Esophagus squamous epithelium (tissue), 5 donors: ENCODE results near the gene B3GAT2. TPM values are rescaled to one million over a fixed set of nuclear protein-coding genes. Genes with fewer than 3 reads are reported as not detected.
A peak's percentile ranks its signal among the peaks of the same experiment; 100 is the strongest.

Experiments used
- DNase-seq: peaks from one replicate; lab custom pipeline; 2025; lab: John Stamatoyannopoulos, UW
- H3K27ac ChIP-seq, 4 donors: fragments of 200-600 bp; sonication (generic); one replicate each; pipeline ENCODE4 v1.5.1; 2016 to 2019; ENCODE audit warnings: mild to moderate bottlenecking in 1 of 4
- H3K27me3 ChIP-seq, 4 donors: fragments of 200-600 bp; sonication (generic); 1 replicate in 3 of 4; 2 replicates in 1 of 4; pipeline versions ENCODE4 v1.5.1 to v1.6.0; 2017 to 2021; ENCODE audit warnings: antibody characterized with exemption in 1 of 4
- H3K36me3 ChIP-seq, 3 donors: fragments of 200-600 bp; sonication (generic); one replicate each; pipeline ENCODE4 v1.5.1; 2016 to 2019
- H3K4me1 ChIP-seq, 3 donors: fragments of 200-600 bp; sonication (generic); one replicate each; pipeline ENCODE4 v1.5.1; 2017 to 2019
- H3K4me3 ChIP-seq, 4 donors: fragments of 200-600 bp; sonication (generic); 1 replicate in 3 of 4; 2 replicates in 1 of 4; pipeline ENCODE4 v1.5.1; 2016 to 2019; ENCODE audit warnings: mild to moderate bottlenecking in 2 of 4, moderate library complexity in 1 of 4
- H3K9me3 ChIP-seq, 3 donors: fragments of 200-600 bp; sonication (generic); one replicate each; pipeline ENCODE4 v1.5.1; 2016 to 2019
- POLR2A ChIP-seq, 4 donors: fragments of 450-650 bp; IDR thresholded peaks; one replicate each; pipeline ENCODE4 v1.6.1; 2017; ENCODE audit warnings: antibody characterized with exemption in 4 of 4, mild to moderate bottlenecking in 4 of 4, moderate library complexity in 3 of 4
- WGBS, 2 donors: methylation state at CpG; one replicate each; pipeline ENCODE4 v1.1.5; 2018; 5-methylcytosine and 5-hydroxymethylcytosine counted together
- intact Hi-C: fragments of 100-400 bp; cut with DNase I; formaldehyde crosslinking; loops from one replicate; pipeline ENCODE4 v1.15.0; 2022
- total RNA-seq, 4 donors: library from RNA; depleted of rRNA; stranded (reverse); fragments of >200 nt; gene quantifications; one replicate each; pipeline ENCODE4 v1.1.0, GENCODE V29; 2016
- TF ChIP-seq, protein P1 (sequence below), 6 experiments: fragments of 450-650 bp in 4 of 6; fragments of 200-600 bp in 2 of 6; sonication (generic) in 2 of 6; IDR thresholded peaks; one replicate each; pipeline ENCODE4 v1.5.1; 2016 to 2019; ENCODE audit warnings: antibody characterized with exemption in 6 of 6, mild to moderate bottlenecking in 4 of 6, moderate library complexity in 4 of 6
- donor health status: DM: yes; HTN: yes; CAD: no.

The B3GAT2 gene
- total RNA-seq, 4 donors from 2014 or later, result under 0.01 to 0.21 TPM; not detected in 2

DNA sequence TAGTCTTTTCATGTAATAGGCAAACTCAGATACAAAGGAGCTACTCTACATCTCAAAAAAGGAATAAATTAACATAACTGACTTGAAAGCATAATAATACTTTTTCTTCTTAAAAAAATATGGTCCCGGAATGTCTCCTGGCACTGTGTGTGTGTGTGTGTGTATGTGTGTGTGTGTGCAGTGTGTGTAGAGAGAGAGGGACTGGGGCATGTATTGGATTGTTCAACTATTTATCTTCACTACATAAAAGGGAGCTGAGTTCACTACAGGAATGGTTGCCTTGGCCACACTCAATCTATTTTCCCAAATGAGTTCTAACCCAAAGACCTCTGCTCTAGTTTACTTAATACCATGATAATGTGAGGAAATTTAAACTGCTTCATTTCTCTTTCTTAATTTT lies 51.1 kb downstream of the B3GAT2 start:
- H3K4me3 ChIP-seq, result no peak overlapping the region
- no peak for DNase-seq
- 52 to 65% methylated on average over 1 of the region's 1 CpG for WGBS, 2 donors
- H3K9me3 ChIP-seq, result no peaks in the 10 kb centered on the region
- no peaks in the 10 kb centered on the region for H3K27me3 ChIP-seq
- intact Hi-C loops, result no loop called here
- TF ChIP-seq, protein P1, sequence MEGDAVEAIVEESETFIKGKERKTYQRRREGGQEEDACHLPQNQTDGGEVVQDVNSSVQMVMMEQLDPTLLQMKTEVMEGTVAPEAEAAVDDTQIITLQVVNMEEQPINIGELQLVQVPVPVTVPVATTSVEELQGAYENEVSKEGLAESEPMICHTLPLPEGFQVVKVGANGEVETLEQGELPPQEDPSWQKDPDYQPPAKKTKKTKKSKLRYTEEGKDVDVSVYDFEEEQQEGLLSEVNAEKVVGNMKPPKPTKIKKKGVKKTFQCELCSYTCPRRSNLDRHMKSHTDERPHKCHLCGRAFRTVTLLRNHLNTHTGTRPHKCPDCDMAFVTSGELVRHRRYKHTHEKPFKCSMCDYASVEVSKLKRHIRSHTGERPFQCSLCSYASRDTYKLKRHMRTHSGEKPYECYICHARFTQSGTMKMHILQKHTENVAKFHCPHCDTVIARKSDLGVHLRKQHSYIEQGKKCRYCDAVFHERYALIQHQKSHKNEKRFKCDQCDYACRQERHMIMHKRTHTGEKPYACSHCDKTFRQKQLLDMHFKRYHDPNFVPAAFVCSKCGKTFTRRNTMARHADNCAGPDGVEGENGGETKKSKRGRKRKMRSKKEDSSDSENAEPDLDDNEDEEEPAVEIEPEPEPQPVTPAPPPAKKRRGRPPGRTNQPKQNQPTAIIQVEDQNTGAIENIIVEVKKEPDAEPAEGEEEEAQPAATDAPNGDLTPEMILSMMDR (IDR thresholded peaks at IDR 0.05), result no peak
- TF ChIP-seq POLR2A (IDR thresholded peaks at IDR 0.05), result no peak
- no peaks in the 10 kb centered on the region for H3K36me3 ChIP-seq
- no peaks in the 10 kb centered on the region for H3K4me1 ChIP-seq
- H3K27ac ChIP-seq, result no peak overlapping the region

- no peaks in the 10 kb centered on the region for H3K4me1 ChIP-seq
- DNase-seq, result no peak
- intact Hi-C loops, result no loop called here
- H3K27ac ChIP-seq, result no peak overlapping the region
- TF ChIP-seq POLR2A (IDR thresholded peaks at IDR 0.05), result no peak
- TF ChIP-seq, protein P1 (IDR thresholded peaks at IDR 0.05), result no peak
- H3K36me3 ChIP-seq, result no peaks in the 10 kb centered on the region
- no peak overlapping the region for H3K4me3 ChIP-seq
- no peaks in the 10 kb centered on the region for H3K9me3 ChIP-seq
- no peaks in the 10 kb centered on the region for H3K27me3 ChIP-seq
- WGBS, 2 donors, result 69 to 80% methylated on average over 2 of the region's 2 CpGs
Measured at GRCh38 chr6:70903665-70904452, 53.0 kb downstream of the B3GAT2 start.

DNA sequence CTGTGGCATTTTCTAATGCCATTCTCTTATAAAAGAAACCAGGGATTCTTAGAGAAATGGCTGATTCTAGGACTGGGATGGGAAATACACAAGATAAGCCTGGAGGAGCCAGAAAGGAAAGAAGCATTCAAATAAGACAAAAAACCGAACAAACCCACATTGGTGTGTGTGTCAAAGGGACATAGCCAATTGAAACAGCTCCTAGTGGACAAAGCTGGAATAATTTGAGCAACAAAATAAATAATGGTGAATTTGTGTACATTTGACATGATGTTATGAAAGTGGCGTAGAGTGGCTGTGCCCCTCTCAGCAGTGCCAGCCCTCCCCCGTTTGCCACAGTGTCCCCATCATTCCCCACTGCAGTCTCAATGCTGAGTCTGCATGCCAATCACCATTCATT lies 55.5 kb downstream of the B3GAT2 start:
- Histone ChIP-seq H3K27me3 (no peaks in the 10 kb centered on the region), H3K36me3 (no peaks in the 10 kb centered on the region), H3K4me3 (no peak overlapping the region), H3K9me3 (no peaks in the 10 kb centered on the region), H3K4me1 (no peaks in the 10 kb centered on the region), H3K27ac (no peak overlapping the region)
- intact Hi-C loops, result no loop called here
- DNase-seq, result no peak
- WGBS, 2 donors, result 70 to 72% methylated on average over 3 of the region's 3 CpGs
- TF ChIP-seq POLR2A (IDR thresholded peaks at IDR 0.05), result no peak
- TF ChIP-seq, protein P1 (IDR thresholded peaks at IDR 0.05), result peak in 1 of 6 experiments; percentile 29

- Histone ChIP-seq H3K27ac (no peak overlapping the region), H3K36me3 (no peaks in the 10 kb centered on the region), H3K4me3 (no peak overlapping the region), H3K4me1 (no peaks in the 10 kb centered on the region), H3K9me3 (no peaks in the 10 kb centered on the region), H3K27me3 (no peaks in the 10 kb centered on the region)
- DNase-seq, result no peak
- 71 to 72% methylated on average over 2 of the region's 2 CpGs for WGBS, 2 donors
- intact Hi-C loops, result no loop called here
- TF ChIP-seq POLR2A (IDR thresholded peaks at IDR 0.05), result no peak
- TF ChIP-seq, protein P1 (IDR thresholded peaks at IDR 0.05), result no peak
Measured at GRCh38 chr6:70900047-70900446, 56.8 kb downstream of the B3GAT2 start.

DNA sequence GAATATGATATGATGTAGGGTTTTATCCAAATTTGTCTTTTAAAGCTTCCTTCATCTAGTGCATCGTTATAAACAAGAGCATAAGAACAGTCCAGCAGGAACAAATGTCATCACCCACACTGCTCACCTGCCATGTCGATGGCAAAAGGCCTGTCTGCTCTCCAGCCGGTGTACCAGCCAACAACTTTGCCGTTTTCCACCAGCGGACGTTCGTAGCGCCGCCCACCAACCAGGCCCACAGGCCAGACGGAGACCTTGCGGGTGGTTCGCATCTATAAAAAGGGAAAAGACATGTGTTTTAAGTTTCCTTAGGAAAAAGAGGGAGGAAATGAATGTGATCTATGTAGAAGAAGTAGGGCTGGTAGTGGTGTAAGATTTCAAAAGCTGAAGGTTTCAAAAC lies 62.9 kb downstream of the B3GAT2 start:
- H3K27ac ChIP-seq, result no peak overlapping the region
- no peaks in the 10 kb centered on the region for H3K9me3 ChIP-seq
- DNase-seq, result no peak
- TF ChIP-seq, protein P1 (IDR thresholded peaks at IDR 0.05), result no peak
- TF ChIP-seq POLR2A (IDR thresholded peaks at IDR 0.05), result no peak
- no peak overlapping the region for H3K4me3 ChIP-seq
- no peaks in the 10 kb centered on the region for H3K27me3 ChIP-seq
- no peaks in the 10 kb centered on the region for H3K4me1 ChIP-seq
- H3K36me3 ChIP-seq, result no peaks in the 10 kb centered on the region
- 79 to 88% methylated on average over 3 to 4 of the region's 12 CpGs for WGBS, 2 donors
- intact Hi-C loops, result no loop called here
